Endothelial cell of umbilical vein (primary cell): ENCODE results near the gene UBE2M.

Experiments
- EZH2 ChIP-seq: IDR thresholded peaks from 2 replicates; pipeline ENCODE4 v1.6.1; 2012; ENCODE audit warnings: borderline replicate concordance, low read depth, mild to moderate bottlenecking, moderate library complexity, low read length, inconsistent platforms; ENCODE audit not compliant: severe bottlenecking
- POLR2AphosphoS5 ChIP-seq: IDR thresholded peaks from 2 replicates; pipeline ENCODE4 v1.6.1; 2012; ENCODE audit warnings: low read depth, mild to moderate bottlenecking, control low read depth, low read length, moderate library complexity; ENCODE audit not compliant: insufficient read depth
- TF ChIP-seq, protein P1 (sequence below), 2 donors: IDR thresholded peaks; 1 replicate in 1 of 2; 2 replicates in 1 of 2; pipeline ENCODE4 v1.5.1; 2011; ENCODE audit warnings: low read length in 2 of 2, mild to moderate bottlenecking in 2 of 2, moderate library complexity in 2 of 2, control low read depth in 1 of 2, inconsistent platforms in 1 of 2, low read depth in 1 of 2; ENCODE audit not compliant: insufficient read depth in 1 of 2; ENCODE audit errors: extremely low read depth in 1 of 2

DNA sequence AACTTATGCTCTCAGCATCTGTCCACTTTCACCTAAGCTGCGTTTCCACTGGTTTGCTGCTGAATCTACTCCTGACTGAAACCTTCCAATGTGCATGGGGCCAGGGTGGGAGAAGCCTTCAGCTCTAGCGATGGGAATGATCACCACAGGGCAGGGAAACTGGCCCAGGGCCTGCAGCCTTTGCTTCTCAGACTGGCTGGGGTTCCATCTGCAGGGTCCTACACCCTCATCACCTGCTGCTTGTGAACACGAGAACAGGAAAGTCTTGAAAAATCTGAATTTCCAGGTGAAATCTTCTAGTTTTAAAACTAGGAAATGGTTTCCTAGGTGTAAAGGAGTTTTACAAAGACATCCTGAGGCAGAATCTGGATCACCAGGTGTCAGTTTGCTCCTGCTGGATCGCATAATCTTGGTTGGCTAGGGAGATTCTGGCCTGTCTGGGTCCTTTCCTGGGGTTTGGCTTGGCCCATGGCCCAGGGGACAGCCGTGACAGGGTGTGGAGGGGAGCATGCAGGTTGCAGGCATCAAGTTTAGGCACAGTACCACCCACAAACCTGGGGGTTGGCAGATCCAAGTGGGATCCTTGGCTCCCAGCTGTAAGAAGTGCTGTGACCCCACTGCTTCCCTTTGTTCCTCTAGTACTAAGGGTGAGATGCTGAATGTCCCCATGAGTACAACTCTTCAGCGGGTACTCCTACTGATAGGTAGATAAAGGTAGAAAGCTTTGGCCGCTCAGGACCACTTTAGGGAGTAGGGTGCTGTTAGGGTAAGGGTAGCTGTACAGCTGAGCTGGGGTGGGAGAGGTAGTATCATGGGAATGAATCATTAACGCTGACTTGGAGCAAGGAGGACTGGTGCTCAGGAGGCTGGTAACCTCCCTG is 1.8 kb upstream of the UBE2M start:
- TF ChIP-seq, protein P1, sequence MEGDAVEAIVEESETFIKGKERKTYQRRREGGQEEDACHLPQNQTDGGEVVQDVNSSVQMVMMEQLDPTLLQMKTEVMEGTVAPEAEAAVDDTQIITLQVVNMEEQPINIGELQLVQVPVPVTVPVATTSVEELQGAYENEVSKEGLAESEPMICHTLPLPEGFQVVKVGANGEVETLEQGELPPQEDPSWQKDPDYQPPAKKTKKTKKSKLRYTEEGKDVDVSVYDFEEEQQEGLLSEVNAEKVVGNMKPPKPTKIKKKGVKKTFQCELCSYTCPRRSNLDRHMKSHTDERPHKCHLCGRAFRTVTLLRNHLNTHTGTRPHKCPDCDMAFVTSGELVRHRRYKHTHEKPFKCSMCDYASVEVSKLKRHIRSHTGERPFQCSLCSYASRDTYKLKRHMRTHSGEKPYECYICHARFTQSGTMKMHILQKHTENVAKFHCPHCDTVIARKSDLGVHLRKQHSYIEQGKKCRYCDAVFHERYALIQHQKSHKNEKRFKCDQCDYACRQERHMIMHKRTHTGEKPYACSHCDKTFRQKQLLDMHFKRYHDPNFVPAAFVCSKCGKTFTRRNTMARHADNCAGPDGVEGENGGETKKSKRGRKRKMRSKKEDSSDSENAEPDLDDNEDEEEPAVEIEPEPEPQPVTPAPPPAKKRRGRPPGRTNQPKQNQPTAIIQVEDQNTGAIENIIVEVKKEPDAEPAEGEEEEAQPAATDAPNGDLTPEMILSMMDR (IDR thresholded peaks at IDR 0.05; ENCODE audit: extremely low read depth in 1 of 2, insufficient read depth in 1 of 2, low read depth in 1 of 2, low read length in 2 of 2): no peak
- TF ChIP-seq POLR2AphosphoS5: no peak
- no peak for TF ChIP-seq EZH2
